ENCODE measurements around the gene SRSF8.

GRCh38 chr11:95103701-95104100 is 37.0 kb downstream of the SRSF8 start:
- TF ChIP-seq CTCF (IDR thresholded peaks at IDR 0.05) (no peak), POLR2A (IDR thresholded peaks at IDR 0.05) (no peak), POLR2AphosphoS5 (IDR thresholded peaks at IDR 0.05) (no peak)

Data from prostate gland (tissue), 2 donors.